Measurements from ENCODE around the gene LDLRAD3. TPM values are rescaled to one million over a fixed set of nuclear protein-coding genes. Genes with fewer than 3 reads are reported as not detected.

LDLRAD3 gene
- total and polyA plus RNA-seq, 8 donors, result 2.5 to 6.8 (median 5.6) TPM

DNA sequence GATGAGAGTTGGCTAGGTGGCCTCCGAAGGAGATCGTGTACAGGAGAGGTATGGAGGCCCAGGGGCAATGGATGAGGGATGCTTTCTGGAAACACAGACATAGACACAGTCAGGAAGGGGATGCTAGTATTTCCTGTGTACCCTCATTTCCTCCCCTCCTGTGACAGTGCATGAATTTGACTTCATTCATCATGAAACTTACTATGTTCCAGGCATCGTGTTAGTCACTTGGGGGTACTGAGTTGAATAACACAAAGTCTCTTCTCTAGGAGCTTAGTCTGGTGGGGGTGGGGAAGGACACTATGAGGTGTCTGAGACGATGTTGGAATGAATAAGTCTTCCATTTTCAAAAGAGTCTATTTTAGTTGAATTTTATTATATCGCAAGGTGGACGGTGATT is 32.6 kb downstream of the LDLRAD3 start:
- no peaks in the 10 kb centered on the region for H3K4me1 ChIP-seq
- TF ChIP-seq, protein P1, sequence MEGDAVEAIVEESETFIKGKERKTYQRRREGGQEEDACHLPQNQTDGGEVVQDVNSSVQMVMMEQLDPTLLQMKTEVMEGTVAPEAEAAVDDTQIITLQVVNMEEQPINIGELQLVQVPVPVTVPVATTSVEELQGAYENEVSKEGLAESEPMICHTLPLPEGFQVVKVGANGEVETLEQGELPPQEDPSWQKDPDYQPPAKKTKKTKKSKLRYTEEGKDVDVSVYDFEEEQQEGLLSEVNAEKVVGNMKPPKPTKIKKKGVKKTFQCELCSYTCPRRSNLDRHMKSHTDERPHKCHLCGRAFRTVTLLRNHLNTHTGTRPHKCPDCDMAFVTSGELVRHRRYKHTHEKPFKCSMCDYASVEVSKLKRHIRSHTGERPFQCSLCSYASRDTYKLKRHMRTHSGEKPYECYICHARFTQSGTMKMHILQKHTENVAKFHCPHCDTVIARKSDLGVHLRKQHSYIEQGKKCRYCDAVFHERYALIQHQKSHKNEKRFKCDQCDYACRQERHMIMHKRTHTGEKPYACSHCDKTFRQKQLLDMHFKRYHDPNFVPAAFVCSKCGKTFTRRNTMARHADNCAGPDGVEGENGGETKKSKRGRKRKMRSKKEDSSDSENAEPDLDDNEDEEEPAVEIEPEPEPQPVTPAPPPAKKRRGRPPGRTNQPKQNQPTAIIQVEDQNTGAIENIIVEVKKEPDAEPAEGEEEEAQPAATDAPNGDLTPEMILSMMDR (IDR thresholded peaks at IDR 0.05), result no peak
- intact Hi-C loops (cut with DNase I), result no loop called here
- H3K27ac ChIP-seq, result no peak overlapping the region
- ATAC-seq (no peak), DNase-seq (no peak), FAIRE-seq (no peak)
- H3K4me3 ChIP-seq, result no peak overlapping the region
- no peaks in the 10 kb centered on the region for H3K9me3 ChIP-seq
- no peaks in the 10 kb centered on the region for H3K36me3 ChIP-seq
- WGBS, 2 donors, result 93 to 95% methylated on average over 6 of the region's 6 CpGs
- H3K27me3 ChIP-seq, result no peaks in the 10 kb centered on the region

DNA sequence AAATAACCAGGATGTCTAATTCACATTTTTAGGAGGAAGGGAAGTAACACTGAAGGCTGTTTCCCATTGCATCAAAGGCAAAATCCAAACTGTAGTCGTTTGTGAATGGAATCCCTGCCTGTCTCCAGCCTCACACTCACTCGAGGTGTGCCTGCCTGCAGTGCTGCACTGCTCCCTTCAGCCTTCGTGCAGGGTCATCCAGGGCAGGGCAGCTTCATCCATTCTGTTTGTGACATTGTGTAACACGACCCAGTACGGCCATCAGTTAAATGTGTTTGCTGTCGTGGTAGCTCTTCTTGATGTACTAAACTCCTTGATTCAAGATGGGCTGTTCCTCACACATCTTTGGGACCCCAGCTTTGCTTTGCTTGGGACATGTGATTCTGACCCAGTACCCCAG is 34.3 kb downstream of the LDLRAD3 start:
- Histone ChIP-seq H3K27ac (no peak overlapping the region), H3K4me1 (no peaks in the 10 kb centered on the region), H3K36me3 (no peaks in the 10 kb centered on the region), H3K27me3 (no peaks in the 10 kb centered on the region), H3K4me3 (no peak overlapping the region), H3K9me3 (no peaks in the 10 kb centered on the region)
- 60 to 64% methylated on average over 6 of the region's 6 CpGs for WGBS, 2 donors
- DNase-seq (no peak), FAIRE-seq (no peak), ATAC-seq (no peak)
- intact Hi-C loops (cut with DNase I), result no loop called here
- TF ChIP-seq, protein P1 (IDR thresholded peaks at IDR 0.05), result no peak

DNA sequence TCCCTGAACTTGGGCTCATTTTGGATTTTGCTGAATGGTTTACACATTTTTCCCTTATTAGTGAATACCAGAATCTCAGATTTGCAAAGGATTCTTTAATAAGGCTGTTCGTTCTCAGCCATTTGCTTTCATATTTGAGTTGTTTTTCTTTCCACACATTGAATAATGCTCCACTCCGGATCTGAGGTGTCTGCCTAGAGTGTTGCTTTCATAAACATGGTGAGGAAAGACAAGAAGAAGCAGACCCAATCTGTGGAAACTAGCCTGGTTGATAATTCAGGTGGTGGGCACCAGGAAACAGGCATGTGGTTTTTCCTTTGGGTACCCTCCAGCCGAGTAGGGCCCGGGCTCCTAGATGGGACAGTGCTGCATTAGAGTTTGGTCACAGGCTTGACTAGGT is 35.0 kb downstream of the LDLRAD3 start:
- Histone ChIP-seq H3K27me3 (no peaks in the 10 kb centered on the region), H3K4me3 (no peak overlapping the region), H3K36me3 (no peaks in the 10 kb centered on the region), H3K4me1 (no peaks in the 10 kb centered on the region), H3K27ac (no peak overlapping the region), H3K9me3 (no peaks in the 10 kb centered on the region)
- DNase-seq (no peak), FAIRE-seq (no peak), ATAC-seq (no peak)
- WGBS, 2 donors, result 91 to 93% methylated on average over 4 of the region's 4 CpGs
- intact Hi-C loops (cut with DNase I), result no loop called here
- TF ChIP-seq, protein P1 (IDR thresholded peaks at IDR 0.05), result no peak

DNA sequence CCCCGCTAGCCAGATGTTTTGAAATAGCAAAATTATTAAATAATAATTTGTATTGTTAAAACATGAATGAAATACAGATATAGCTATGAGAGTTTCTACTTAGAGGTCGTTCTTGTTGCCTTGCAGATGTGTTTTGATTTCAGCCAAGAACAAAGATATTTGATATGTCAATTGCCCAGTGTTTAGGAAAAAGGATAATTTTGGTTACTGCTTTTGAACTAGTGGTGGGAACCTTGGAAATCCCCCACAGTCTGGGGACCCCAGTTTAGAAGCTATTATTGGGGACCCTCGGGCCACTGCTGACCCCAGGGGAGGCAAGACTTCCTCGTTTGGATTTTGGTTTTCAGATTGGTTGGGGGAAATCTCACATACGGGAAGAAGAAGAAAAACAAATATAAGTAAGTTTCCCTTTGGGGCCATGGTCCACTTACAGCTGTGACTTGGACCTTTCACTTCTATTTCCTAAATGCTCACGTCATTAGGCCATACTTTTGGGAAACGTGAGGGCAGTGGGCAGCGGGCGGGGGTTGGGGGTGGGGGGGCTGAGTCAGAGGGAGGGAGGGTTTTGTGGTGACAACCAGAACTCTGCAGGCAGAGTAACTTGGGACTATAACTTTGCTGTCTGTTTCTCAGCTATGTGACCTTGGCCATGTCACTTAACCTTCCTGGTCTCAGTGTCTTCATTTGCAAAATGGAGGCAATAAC is 37.0 kb downstream of the LDLRAD3 start:
- intact Hi-C loops (cut with DNase I), result no loop called here
- H3K27ac ChIP-seq, result peak overlapping the region in 1 of 4 donors; percentile 22
- no peaks in the 10 kb centered on the region for H3K27me3 ChIP-seq
- TF ChIP-seq, protein P1 (IDR thresholded peaks at IDR 0.05), result no peak
- WGBS, 2 donors, result 72 to 82% methylated on average over 9 of the region's 9 CpGs
- no peak for DNase-seq
- no peaks in the 10 kb centered on the region for H3K4me1 ChIP-seq
- no peaks in the 10 kb centered on the region for H3K9me3 ChIP-seq
- no peak for ATAC-seq
- no peak overlapping the region for H3K4me3 ChIP-seq
- FAIRE-seq, result no peak
- no peaks in the 10 kb centered on the region for H3K36me3 ChIP-seq

DNA sequence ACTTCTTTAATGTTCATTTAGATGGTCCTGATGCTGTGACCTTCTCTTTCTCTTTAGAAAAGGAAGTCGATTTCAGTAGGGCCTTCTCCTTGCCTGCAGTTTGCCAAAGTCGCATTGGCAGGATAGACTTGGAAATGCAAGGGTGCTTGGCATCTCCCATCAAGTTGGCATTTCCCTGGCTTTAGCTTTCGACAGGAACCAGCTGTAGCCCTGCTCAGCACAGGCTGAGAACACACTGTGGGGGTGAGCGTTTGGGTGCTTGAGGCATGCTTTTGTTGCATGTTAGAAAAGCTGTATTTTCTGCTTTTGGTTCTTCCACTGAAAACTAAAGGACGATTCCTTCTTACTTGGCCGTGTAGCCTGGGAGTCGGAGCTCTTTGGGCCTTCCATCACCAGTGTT is 37.7 kb downstream of the LDLRAD3 start:
- TF ChIP-seq, protein P1 (IDR thresholded peaks at IDR 0.05), result no peak
- intact Hi-C loops (cut with DNase I), result no loop called here
- DNase-seq (no peak), FAIRE-seq (no peak), ATAC-seq (no peak)
- Histone ChIP-seq H3K36me3 (no peaks in the 10 kb centered on the region), H3K27ac (no peak overlapping the region), H3K9me3 (no peaks in the 10 kb centered on the region), H3K4me1 (no peaks in the 10 kb centered on the region), H3K27me3 (no peaks in the 10 kb centered on the region), H3K4me3 (no peak overlapping the region)
- WGBS, 2 donors, result 68 to 71% methylated on average over 7 of the region's 7 CpGs

Measured in pancreas (tissue), 10 donors.